Naive thymus-derived CD8-positive, alpha-beta T cell (primary cell): ENCODE data around the gene KRTAP10-1. TPM values are rescaled to one million over a fixed set of nuclear protein-coding genes. Genes with fewer than 3 reads are reported as not detected.
A peak's percentile ranks its signal among the peaks of the same experiment; 100 is the strongest.

Experiments used
- ATAC-seq, 2 donors: fragments of 150-1000 bp; cut with Tn5 transposase in 1 of 2; sonication (Bioruptor Pico), chemical (Tn5 transposase) in 1 of 2; 1 replicate in 1 of 2; 2 replicates in 1 of 2; pipeline ENCODE4 v1.10.0; 2021; ENCODE audit warnings: mild to moderate bottlenecking in 2 of 2, moderate library complexity in 2 of 2
- POLR2A ChIA-PET: fragments of 350-600 bp; sonication (Branson Sonifier 250); formaldehyde crosslinking; loops from one replicate; lab custom pipeline; 2021; ENCODE audit warnings: antibody characterized with exemption; lab: Charles Lee
- DNase-seq, 10 donors: peaks; one replicate each; pipeline versions ENCODE4 v3.0.0 to v3.0.0-alpha.2; 2020 to 2022
- H3K27ac Mint-ChIP-seq, 10 donors: one replicate each; pipeline ENCODE4 v1.8.0; 2020 to 2022; ENCODE audit warnings: mild to moderate bottlenecking in 10 of 10, mixed read lengths in 10 of 10, moderate library complexity in 4 of 10, inconsistent platforms in 1 of 10
- H3K27me3 Mint-ChIP-seq, 5 donors: one replicate each; pipeline ENCODE4 v1.8.0; 2021 to 2022; ENCODE audit warnings: mixed read lengths in 5 of 5
- H3K36me3 Mint-ChIP-seq, 3 donors: one replicate each; pipeline ENCODE4 v1.8.0; 2020 to 2022; ENCODE audit warnings: mixed read lengths in 3 of 3, mild to moderate bottlenecking in 2 of 3, inconsistent platforms in 1 of 3
- H3K4me1 Mint-ChIP-seq, 4 donors: one replicate each; pipeline ENCODE4 v1.8.0; 2021 to 2022; ENCODE audit warnings: mixed read lengths in 4 of 4
- H3K4me3 Mint-ChIP-seq, 10 donors: one replicate each; pipeline ENCODE4 v1.8.0; 2020 to 2022; ENCODE audit warnings: mild to moderate bottlenecking in 10 of 10, mixed read lengths in 10 of 10, moderate library complexity in 6 of 10, inconsistent platforms in 1 of 10
- H3K9me3 Mint-ChIP-seq, 9 donors: one replicate each; pipeline ENCODE4 v1.8.0; 2020 to 2022; ENCODE audit warnings: mixed read lengths in 9 of 9, mild to moderate bottlenecking in 3 of 9, inconsistent platforms in 1 of 9, moderate library complexity in 1 of 9
- polyA plus RNA-seq, 3 donors: library from polyadenylated mRNA; unstranded; fragments of 300-500 nt; fragmentation: Illumina TruSeq; gene quantifications; one replicate each; pipeline ENCODE4 v1.2.3, GENCODE V29; 2021
- total RNA-seq, 8 experiments: library from RNA in 2 of 8; stranded (reverse) in 2 of 8; gene quantifications; one replicate each; pipeline ENCODE4 v1.2.3 and lab custom pipeline; 2021 to 2026

KRTAP10-1 gene
- total and polyA plus RNA-seq, 5 experiments from 2014 or later: not detected

DNA sequence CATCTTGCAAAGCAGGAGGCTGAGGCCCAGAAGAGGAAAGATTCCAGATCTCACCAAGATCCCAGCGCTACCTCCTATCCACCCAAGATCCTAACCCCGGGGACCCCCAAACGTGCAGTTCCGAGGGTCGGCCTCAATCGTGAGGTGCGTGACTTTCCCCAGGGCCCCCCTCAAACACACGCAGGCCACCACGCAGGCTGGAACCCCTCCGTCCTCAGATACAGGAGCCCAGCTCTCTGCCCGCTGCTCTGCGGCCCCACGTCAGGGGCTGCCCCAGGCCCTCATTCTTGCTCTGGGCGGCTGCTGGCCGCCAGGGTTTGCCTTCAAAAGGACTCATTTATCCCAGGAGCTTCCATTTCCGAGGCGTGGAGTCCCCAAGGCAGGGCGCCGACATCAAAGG lies 39.9 kb downstream of the KRTAP10-1 start:
- no peak overlapping the region for H3K27ac Mint-ChIP-seq
- POLR2A ChIA-PET: no interaction called here
- ATAC-seq (no peak), DNase-seq (peak in 1 of 10 donors; percentile 59)
- no peak overlapping the region for H3K4me3 Mint-ChIP-seq
- H3K36me3 Mint-ChIP-seq: no peaks in the 10 kb centered on the region
- peaks cover 2 to 8% (median 7%) of the 10 kb centered on the region in 4 donors for H3K4me1 Mint-ChIP-seq
- H3K27me3 Mint-ChIP-seq: peaks cover 0 to 10% (median 0%) of the 10 kb centered on the region in 5 donors
- no peaks in the 10 kb centered on the region for H3K9me3 Mint-ChIP-seq

DNA sequence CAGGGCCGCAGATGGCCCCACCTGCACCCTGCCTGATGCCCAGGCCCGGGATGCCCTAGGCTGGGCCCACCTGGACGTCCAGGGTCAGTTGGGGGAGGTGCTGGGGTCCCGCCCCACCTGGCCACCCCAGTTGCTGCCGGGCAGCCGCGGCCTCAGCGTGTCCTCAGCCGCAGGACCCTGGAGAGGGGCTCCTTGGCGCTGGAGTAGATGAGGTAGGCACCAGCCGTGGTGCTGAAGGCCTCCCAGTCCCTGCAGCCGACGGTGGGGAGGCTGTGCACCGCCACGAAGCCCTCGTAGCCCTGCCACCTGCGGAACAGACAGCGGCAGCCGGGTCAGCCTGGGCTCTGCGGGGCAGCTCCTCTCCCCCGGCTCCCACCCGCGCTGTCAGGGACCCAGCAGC lies 40.4 kb downstream of the KRTAP10-1 start:
- Mint-ChIP-seq H3K27me3 (peaks cover 0 to 10% (median 0%) of the 10 kb centered on the region in 5 donors), H3K9me3 (no peaks in the 10 kb centered on the region), H3K4me1 (peaks cover 2 to 8% (median 7%) of the 10 kb centered on the region in 4 donors), H3K36me3 (no peaks in the 10 kb centered on the region), H3K27ac (no peak overlapping the region), H3K4me3 (no peak overlapping the region)
- no peak for ATAC-seq
- POLR2A ChIA-PET: no interaction called here
- DNase-seq: peak in 1 of 10 donors; percentile 41

DNA sequence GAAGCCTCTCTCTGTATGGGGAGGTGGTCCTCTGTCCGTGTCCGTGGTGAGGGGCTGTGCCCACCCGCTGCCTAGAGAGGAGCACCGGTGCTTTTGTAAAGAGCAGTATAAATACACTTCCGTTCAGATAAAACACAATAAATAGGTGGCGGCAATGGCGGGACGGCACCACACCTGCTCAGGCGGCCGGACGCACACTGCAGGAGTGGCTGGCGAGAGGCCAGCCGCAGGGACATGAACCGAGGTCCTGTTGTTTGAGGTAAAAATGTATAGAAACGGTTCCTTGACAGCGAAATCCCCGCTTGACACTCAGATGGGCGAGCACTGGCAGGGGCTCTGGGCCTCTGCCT lies 40.8 kb downstream of the KRTAP10-1 start:
- POLR2A ChIA-PET: no interaction called here
- H3K27ac Mint-ChIP-seq: no peak overlapping the region
- H3K4me1 Mint-ChIP-seq: peaks cover under 1 to 7% (median 6%) of the 10 kb centered on the region in 4 donors

DNA sequence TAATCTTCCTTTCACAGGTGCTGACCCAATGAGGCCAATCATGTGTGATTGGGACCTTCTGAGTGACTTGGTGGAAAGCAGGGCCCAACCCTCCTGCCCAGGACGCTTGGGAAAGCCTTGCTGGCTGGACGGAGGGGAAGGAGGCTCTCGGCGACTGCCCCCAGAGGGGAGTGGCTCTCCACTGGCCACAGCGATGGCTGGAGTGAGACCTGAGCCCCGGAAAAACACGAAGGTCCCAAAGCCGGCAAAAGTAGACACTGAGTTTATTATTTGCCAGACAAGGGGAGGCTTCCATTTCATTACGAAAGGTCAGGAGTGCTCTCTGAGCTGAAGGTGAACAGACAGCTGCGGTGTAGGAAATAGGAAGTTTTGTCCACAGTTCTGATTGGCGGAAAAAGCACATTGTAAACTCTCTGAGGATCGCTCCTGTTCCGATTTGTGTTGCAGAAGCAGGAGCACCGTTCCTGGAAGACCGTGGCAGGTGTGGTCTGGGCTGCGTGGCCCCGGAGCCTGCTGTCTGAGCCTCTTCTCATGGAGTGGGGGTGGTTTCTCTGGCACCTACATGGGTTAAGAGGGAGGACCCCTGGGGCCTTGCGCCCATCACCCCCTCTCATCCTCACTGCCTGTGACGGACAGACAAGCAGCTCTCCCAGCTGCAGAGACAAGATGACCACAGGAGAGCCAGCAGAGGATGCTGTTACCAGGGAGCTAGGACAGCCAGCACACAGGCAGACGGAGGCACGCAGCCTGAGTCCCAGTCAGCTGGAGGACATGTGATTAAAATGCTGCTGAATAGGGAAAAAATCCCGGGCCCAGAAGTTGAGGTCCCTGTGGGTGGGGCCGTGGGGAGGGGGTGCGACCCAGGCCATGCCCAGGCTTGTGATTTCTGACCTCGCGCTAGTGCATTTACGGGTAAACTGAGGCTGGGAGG lies 41.5 kb downstream of the KRTAP10-1 start:
- DNase-seq: peak in 1 of 10 donors; percentile 59
- Mint-ChIP-seq H3K36me3 (no peaks in the 10 kb centered on the region), H3K4me3 (no peak overlapping the region), H3K27ac (no peak overlapping the region), H3K27me3 (peaks cover 0 to 10% (median 0%) of the 10 kb centered on the region in 5 donors), H3K4me1 (peaks cover 0 to 2% (median 0%) of the 10 kb centered on the region in 4 donors), H3K9me3 (peaks cover 0 to under 1% (median 0%) of the 10 kb centered on the region in 9 donors)
- POLR2A ChIA-PET: no interaction called here
- ATAC-seq: no peak

More for the DNA sequence above, 40.8 kb downstream of the KRTAP10-1 start:
- ATAC-seq (no peak), DNase-seq (no peak)
- H3K4me3 Mint-ChIP-seq: no peak overlapping the region
- H3K27me3 Mint-ChIP-seq: peaks cover 0 to 10% (median 0%) of the 10 kb centered on the region in 5 donors
- no peaks in the 10 kb centered on the region for H3K36me3 Mint-ChIP-seq
- H3K9me3 Mint-ChIP-seq: no peaks in the 10 kb centered on the region

- H3K27me3 Mint-ChIP-seq: peaks cover 0 to 10% (median 4%) of the 10 kb centered on the region in 5 donors
- peaks cover 0 to 2% (median 0%) of the 10 kb centered on the region in 4 donors for H3K4me1 Mint-ChIP-seq
- POLR2A ChIA-PET: no interaction called here
- H3K36me3 Mint-ChIP-seq: peaks cover 0 to 6% (median 2%) of the 10 kb centered on the region in 3 donors
- peak in 1 of 10 donors; percentile 44 for DNase-seq
- H3K9me3 Mint-ChIP-seq: peaks cover 0 to 9% (median 5%) of the 10 kb centered on the region in 9 donors
- no peak overlapping the region for H3K27ac Mint-ChIP-seq
- ATAC-seq: no peak
- H3K4me3 Mint-ChIP-seq: no peak overlapping the region
These were observed 42.3 kb downstream of the KRTAP10-1 start for GRCh38 chr21:44497703-44498126.

DNA sequence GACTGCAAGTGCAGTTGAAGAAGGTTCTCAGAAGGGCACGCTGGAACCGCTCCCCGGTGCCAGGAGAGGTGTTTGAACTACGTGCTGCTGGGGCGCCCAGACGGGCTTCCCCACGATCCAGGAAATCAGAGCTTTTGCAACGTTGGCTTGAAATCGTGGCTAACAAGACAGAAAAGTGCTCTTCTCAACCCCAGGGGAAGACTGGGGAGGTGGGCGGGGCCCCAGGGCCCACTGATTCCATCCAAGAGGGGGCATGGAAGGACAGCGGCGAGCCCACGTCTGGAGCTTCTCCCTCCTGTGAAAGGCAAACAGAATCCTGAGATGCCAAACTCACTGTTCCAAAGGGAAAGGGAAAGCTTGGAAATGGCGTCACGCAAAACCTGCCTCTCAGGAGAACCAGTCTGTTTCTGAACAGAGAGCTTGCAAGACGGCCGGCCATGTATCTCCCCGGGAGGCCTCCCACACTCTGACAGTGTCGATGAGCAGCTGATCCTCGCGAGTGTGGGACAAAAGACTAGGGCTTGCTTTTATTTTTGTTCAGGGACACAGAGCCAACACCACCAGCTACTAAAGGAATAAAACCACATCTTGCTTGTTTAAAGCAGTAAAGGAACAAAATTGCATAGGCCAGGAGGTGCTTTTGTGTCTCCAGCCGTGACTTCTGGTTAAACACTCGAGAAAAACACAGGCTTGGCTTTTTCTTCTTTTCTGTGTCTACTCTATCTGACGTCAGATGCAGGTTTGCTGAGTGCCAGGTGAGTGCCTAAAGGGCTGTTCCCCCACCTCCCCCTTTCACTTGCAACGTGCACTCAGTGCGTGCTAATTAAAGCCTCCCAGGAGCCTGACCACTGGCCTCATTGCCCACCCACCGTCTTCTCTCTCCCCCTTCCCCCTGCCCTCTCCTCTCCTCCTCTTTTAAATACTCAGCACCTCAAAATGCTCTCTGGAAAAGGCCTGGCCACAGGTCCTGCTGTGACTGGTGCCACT lies 43.1 kb downstream of the KRTAP10-1 start:
- Mint-ChIP-seq H3K4me1 (no peaks in the 10 kb centered on the region), H3K4me3 (no peak overlapping the region), H3K27ac (peak overlapping the region in 1 of 10 donors; percentile 19), H3K27me3 (peaks cover 4 to 12% (median 10%) of the 10 kb centered on the region in 5 donors), H3K9me3 (peaks cover 0 to 16% (median 8%) of the 10 kb centered on the region in 9 donors), H3K36me3 (peaks cover 0 to 15% (median 6%) of the 10 kb centered on the region in 3 donors)
- ATAC-seq (no peak), DNase-seq (no peak)
- POLR2A ChIA-PET: no interaction called here

GRCh38 chr21:44495611-44496563 lies 44.1 kb downstream of the KRTAP10-1 start:
- Mint-ChIP-seq H3K36me3 (peaks cover 0 to 15% (median 8%) of the 10 kb centered on the region in 3 donors), H3K27me3 (peaks cover 4 to 16% (median 10%) of the 10 kb centered on the region in 5 donors), H3K4me1 (no peaks in the 10 kb centered on the region), H3K9me3 (peaks cover 0 to 16% (median 8%) of the 10 kb centered on the region in 9 donors), H3K4me3 (no peak overlapping the region), H3K27ac (peak overlapping the region in 3 of 10 donors; percentile 17 to 73 (median 19))
- ATAC-seq: no peak
- DNase-seq: no peak
- POLR2A ChIA-PET: no interaction called here

GRCh38 chr21:44494956-44495355 lies 45.0 kb downstream of the KRTAP10-1 start:
- Mint-ChIP-seq H3K36me3 (peaks cover 0 to 15% (median 8%) of the 10 kb centered on the region in 3 donors), H3K4me1 (peaks cover 0 to 2% (median 0%) of the 10 kb centered on the region in 4 donors), H3K27me3 (peaks cover 4 to 16% (median 10%) of the 10 kb centered on the region in 5 donors), H3K4me3 (no peak overlapping the region), H3K27ac (no peak overlapping the region), H3K9me3 (peaks cover 0 to 16% (median 8%) of the 10 kb centered on the region in 9 donors)
- ATAC-seq (no peak), DNase-seq (no peak)
- POLR2A ChIA-PET: no interaction called here

GRCh38 chr21:44494418-44494817 lies 45.6 kb downstream of the KRTAP10-1 start:
- Mint-ChIP-seq H3K27me3 (peaks cover 4 to 16% (median 10%) of the 10 kb centered on the region in 5 donors), H3K36me3 (peaks cover 0 to 15% (median 8%) of the 10 kb centered on the region in 3 donors), H3K9me3 (peaks cover 0 to 16% (median 8%) of the 10 kb centered on the region in 9 donors), H3K4me3 (no peak overlapping the region), H3K4me1 (peaks cover 0 to 3% (median 0%) of the 10 kb centered on the region in 4 donors), H3K27ac (no peak overlapping the region)
- DNase-seq (no peak), ATAC-seq (no peak)
- POLR2A ChIA-PET: no interaction called here

GRCh38 chr21:44492567-44493385 lies 47.2 kb downstream of the KRTAP10-1 start:
- Mint-ChIP-seq H3K27ac (peak overlapping the region in 1 of 10 donors; percentile 64), H3K4me1 (peaks cover 0 to 3% (median 0%) of the 10 kb centered on the region in 4 donors), H3K9me3 (peaks cover 0 to 16% (median 8%) of the 10 kb centered on the region in 9 donors), H3K4me3 (no peak overlapping the region), H3K27me3 (peaks cover 4 to 16% (median 9%) of the 10 kb centered on the region in 5 donors), H3K36me3 (peaks cover 0 to 15% (median 8%) of the 10 kb centered on the region in 3 donors)
- POLR2A ChIA-PET: no interaction called here
- DNase-seq: peak in 1 of 10 donors; percentile 41
- no peak for ATAC-seq
